Measurements from ENCODE around the gene DUOXA2. TPM values are rescaled to one million over a fixed set of nuclear protein-coding genes. Genes with fewer than 3 reads are reported as not detected.

Gene DUOXA2
- total and polyA plus RNA-seq, 2 experiments from 2014 or later = not detected

- no peak for TF ChIP-seq POLR2AphosphoS5 (IDR thresholded peaks at IDR 0.05; ENCODE audit: low read depth)
- TF ChIP-seq, protein P1, sequence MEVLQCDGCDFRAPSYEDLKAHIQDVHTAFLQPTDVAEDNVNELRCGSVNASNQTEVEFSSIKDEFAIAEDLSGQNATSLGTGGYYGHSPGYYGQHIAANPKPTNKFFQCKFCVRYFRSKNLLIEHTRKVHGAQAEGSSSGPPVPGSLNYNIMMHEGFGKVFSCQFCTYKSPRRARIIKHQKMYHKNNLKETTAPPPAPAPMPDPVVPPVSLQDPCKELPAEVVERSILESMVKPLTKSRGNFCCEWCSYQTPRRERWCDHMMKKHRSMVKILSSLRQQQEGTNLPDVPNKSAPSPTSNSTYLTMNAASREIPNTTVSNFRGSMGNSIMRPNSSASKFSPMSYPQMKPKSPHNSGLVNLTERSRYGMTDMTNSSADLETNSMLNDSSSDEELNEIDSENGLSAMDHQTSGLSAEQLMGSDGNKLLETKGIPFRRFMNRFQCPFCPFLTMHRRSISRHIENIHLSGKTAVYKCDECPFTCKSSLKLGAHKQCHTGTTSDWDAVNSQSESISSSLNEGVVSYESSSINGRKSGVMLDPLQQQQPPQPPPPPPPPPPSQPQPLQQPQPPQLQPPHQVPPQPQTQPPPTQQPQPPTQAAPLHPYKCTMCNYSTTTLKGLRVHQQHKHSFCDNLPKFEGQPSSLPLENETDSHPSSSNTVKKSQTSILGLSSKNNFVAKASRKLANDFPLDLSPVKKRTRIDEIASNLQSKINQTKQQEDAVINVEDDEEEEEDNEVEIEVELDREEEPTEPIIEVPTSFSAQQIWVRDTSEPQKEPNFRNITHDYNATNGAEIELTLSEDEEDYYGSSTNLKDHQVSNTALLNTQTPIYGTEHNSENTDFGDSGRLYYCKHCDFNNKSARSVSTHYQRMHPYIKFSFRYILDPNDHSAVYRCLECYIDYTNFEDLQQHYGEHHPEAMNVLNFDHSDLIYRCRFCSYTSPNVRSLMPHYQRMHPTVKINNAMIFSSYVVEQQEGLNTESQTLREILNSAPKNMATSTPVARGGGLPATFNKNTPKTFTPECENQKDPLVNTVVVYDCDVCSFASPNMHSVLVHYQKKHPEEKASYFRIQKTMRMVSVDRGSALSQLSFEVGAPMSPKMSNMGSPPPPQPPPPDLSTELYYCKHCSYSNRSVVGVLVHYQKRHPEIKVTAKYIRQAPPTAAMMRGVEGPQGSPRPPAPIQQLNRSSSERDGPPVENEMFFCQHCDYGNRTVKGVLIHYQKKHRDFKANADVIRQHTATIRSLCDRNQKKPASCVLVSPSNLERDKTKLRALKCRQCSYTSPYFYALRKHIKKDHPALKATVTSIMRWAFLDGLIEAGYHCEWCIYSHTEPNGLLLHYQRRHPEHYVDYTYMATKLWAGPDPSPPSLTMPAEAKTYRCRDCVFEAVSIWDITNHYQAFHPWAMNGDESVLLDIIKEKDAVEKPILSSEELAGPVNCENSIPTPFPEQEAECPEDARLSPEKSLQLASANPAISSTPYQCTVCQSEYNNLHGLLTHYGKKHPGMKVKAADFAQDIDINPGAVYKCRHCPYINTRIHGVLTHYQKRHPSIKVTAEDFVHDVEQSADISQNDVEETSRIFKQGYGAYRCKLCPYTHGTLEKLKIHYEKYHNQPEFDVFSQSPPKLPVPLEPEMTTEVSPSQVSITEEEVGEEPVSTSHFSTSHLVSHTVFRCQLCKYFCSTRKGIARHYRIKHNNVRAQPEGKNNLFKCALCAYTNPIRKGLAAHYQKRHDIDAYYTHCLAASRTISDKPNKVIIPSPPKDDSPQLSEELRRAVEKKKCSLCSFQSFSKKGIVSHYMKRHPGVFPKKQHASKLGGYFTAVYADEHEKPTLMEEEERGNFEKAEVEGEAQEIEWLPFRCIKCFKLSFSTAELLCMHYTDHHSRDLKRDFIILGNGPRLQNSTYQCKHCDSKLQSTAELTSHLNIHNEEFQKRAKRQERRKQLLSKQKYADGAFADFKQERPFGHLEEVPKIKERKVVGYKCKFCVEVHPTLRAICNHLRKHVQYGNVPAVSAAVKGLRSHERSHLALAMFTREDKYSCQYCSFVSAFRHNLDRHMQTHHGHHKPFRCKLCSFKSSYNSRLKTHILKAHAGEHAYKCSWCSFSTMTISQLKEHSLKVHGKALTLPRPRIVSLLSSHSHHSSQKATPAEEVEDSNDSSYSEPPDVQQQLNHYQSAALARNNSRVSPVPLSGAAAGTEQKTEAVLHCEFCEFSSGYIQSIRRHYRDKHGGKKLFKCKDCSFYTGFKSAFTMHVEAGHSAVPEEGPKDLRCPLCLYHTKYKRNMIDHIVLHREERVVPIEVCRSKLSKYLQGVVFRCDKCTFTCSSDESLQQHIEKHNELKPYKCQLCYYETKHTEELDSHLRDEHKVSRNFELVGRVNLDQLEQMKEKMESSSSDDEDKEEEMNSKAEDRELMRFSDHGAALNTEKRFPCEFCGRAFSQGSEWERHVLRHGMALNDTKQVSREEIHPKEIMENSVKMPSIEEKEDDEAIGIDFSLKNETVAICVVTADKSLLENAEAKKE (CRISPR knock-in tag; IDR thresholded peaks at IDR 0.05) = no peak
- TF ChIP-seq EZH2phosphoT487 (IDR thresholded peaks at IDR 0.05; ENCODE audit: unreplicated experiment) = no peak
- no peak for TF ChIP-seq EZH2 (IDR thresholded peaks at IDR 0.05; ENCODE audit: low read depth, unreplicated experiment)
- TF ChIP-seq CREB1 (CRISPR knock-in tag; IDR thresholded peaks at IDR 0.05; ENCODE audit: low read depth) = no peak
- no peak for TF ChIP-seq NANOG (IDR thresholded peaks at IDR 0.05; ENCODE audit: borderline replicate concordance)
These were observed 27.3 kb downstream of the DUOXA2 start (continued) for GRCh38 chr15:45141386-45141785.

DNA sequence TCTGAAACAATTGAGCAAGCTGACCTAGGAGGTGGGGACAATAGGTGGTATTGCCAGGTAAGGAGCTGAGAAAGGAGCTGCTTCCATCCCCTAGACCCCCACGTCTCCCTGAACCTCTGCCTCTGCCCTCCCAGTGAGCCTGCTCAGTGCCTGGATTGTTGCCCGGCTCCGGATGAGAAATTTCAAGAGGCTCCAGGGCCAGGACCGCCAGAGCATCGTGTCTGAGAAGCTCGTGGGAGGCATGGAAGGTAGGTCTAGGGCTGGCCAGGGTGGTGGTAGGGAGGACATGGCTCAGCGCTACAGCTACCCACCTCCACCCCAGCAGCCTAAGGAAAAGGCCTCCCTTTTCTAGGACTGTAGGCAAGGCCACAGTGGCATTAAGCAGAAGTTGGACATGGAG, 28.9 kb downstream of the DUOXA2 start:
- H3K79me2 ChIP-seq (replicated peaks; ENCODE audit: insufficient read depth) = no peaks in the 10 kb centered on the region
- TF ChIP-seq JUNB (IDR thresholded peaks at IDR 0.05; ENCODE audit: unreplicated experiment) = no peak
- no peak for TF ChIP-seq CREB1 (CRISPR knock-in tag; IDR thresholded peaks at IDR 0.05; ENCODE audit: low read depth)
- no peak for TF ChIP-seq REST (IDR thresholded peaks at IDR 0.05; ENCODE audit: unreplicated experiment)
- no peak for TF ChIP-seq EZH2 (IDR thresholded peaks at IDR 0.05; ENCODE audit: low read depth, unreplicated experiment)
- TF ChIP-seq POLR2AphosphoS5 (IDR thresholded peaks at IDR 0.05; ENCODE audit: low read depth) = no peak
- no peak for TF ChIP-seq ETS1 (IDR thresholded peaks at IDR 0.05)
- TF ChIP-seq ZNF114 (CRISPR knock-in tag; IDR thresholded peaks at IDR 0.05) = no peak
- no peak for TF ChIP-seq STAT1 (IDR thresholded peaks at IDR 0.05; ENCODE audit: unreplicated experiment)

More for the DNA sequence above, 28.9 kb downstream of the DUOXA2 start:
- no peaks in the 10 kb centered on the region for H3K4me1 ChIP-seq (ENCODE audit: insufficient read depth)
- H3K27ac ChIP-seq (ENCODE audit: low read depth) = no peak overlapping the region
- H3K36me3 ChIP-seq (ENCODE audit: insufficient read depth) = no peaks in the 10 kb centered on the region
- ATAC-seq = no peak
- DNase-seq (ENCODE audit: low spot score) = no peak
- H3F3A ChIP-seq (replicated peaks; ENCODE audit: low read depth) = no peaks in the 10 kb centered on the region
- H3K4me3 Mint-ChIP-seq = no peak overlapping the region
- no peaks in the 10 kb centered on the region for H4K20me1 ChIP-seq (replicated peaks; ENCODE audit: insufficient read depth)
- no peaks in the 10 kb centered on the region for H3K9me3 Mint-ChIP-seq
- no peaks in the 10 kb centered on the region for H3K36me3 Mint-ChIP-seq (ENCODE audit: low read depth)
- H3K4me3 ChIP-seq = no peak overlapping the region
- H3K27me3 ChIP-seq (ENCODE audit: insufficient read depth) = peaks cover 5% of the 10 kb centered on the region; the same call in 1 of the 2 replicates
- no peaks in the 10 kb centered on the region for H3K9me2 ChIP-seq (ENCODE audit: insufficient read depth)
- H3K4me1 Mint-ChIP-seq = no peaks in the 10 kb centered on the region
- H3K4me2 ChIP-seq = no peak overlapping the region
- no peak overlapping the region for H3K27ac Mint-ChIP-seq
- no peak overlapping the region for H2AFZ ChIP-seq
- peaks cover 3% of the 10 kb centered on the region for H3K27me3 Mint-ChIP-seq (ENCODE audit: insufficient read depth, low read depth, poor library complexity)
